Transverse colon (tissue), 4 donors: ENCODE data around the gene UVRAG.

Experiments
- CTCF ChIP-seq, 5 experiments: fragments of 200-600 bp in 3 of 5; fragments of 450-650 bp in 2 of 5; sonication (generic) in 3 of 5; IDR thresholded peaks; 1 replicate in 2 of 5; 2 replicates in 3 of 5; pipeline ENCODE4 v1.5.1; 2016 to 2017; ENCODE audit warnings: antibody characterized with exemption in 5 of 5, inconsistent platforms in 3 of 5, mild to moderate bottlenecking in 2 of 5, moderate library complexity in 1 of 5
- EP300 ChIP-seq: sonication (generic); formaldehyde crosslinking; IDR thresholded peaks from one replicate; pipeline ENCODE4 v1.6.1; 2017; ENCODE audit warnings: antibody characterized with exemption, low read depth
- POLR2A ChIP-seq: fragments of 450-650 bp; IDR thresholded peaks from one replicate; pipeline ENCODE4 v1.6.1; 2016; ENCODE audit warnings: antibody characterized with exemption, mild to moderate bottlenecking, moderate library complexity
- POLR2AphosphoS5 ChIP-seq, 3 donors: sonication (generic); formaldehyde crosslinking; IDR thresholded peaks; one replicate each; pipeline ENCODE4 v1.6.1; 2016; ENCODE audit warnings: antibody characterized with exemption in 3 of 3

- no peak for TF ChIP-seq CTCF (IDR thresholded peaks at IDR 0.05)
- TF ChIP-seq POLR2A = no peak
- no peak for TF ChIP-seq EP300
- no peak for TF ChIP-seq POLR2AphosphoS5 (IDR thresholded peaks at IDR 0.05)
These were observed 5.9 kb upstream of the UVRAG start for GRCh38 chr11:75809111-75809510.
